A549 (cell line): ENCODE measurements around the gene ASAP2. TPM values are rescaled to one million over a fixed set of nuclear protein-coding genes. Genes with fewer than 3 reads are reported as not detected.

ENCODE experiments used
- ATAC-seq, 2 experiments: fragments of 200-7000 bp in 1 of 2; fragments of >200 bp in 1 of 2; cut with Nextera tagmentation in 1 of 2; cut with Tn5 transposase in 1 of 2; 3 replicates each; pipeline versions ENCODE4 v1.8.0 to v1.9.1; 2018 to 2020; ENCODE audit warnings: mild to moderate bottlenecking in 1 of 2, moderate library complexity in 1 of 2
- CTCF ChIA-PET: fragments of 300-600 bp; sonication (Branson Sonifier 250); formaldehyde crosslinking; extraction: SDS; loops from one replicate; lab custom pipeline; 2021; ENCODE audit warnings: antibody characterized with exemption, inconsistent platforms; lab: Yijun Ruan, JAX
- POLR2A ChIA-PET: fragments of 350-600 bp; formaldehyde crosslinking; extraction: SDS; loops from one replicate; lab custom pipeline; 2021; ENCODE audit warnings: antibody characterized with exemption, inconsistent platforms; lab: Yijun Ruan, JAX
- DNase-seq, 2 experiments: peaks; one replicate each; pipeline versions ENCODE4 v3.0.0 to v3.0.0-alpha.2; 2011 to 2016; ENCODE audit warnings: low read depth in 1 of 2, low spot score in 1 of 2
- FAIRE-seq: peaks from 2 replicates; lab custom pipeline; 2011; peaks lifted over from hg19 to GRCh38; lab: Jason Lieb, UNC
- H3K27ac ChIP-seq, 2 experiments: fragments of >200 bp; sonication (Bioruptor Twin); formaldehyde crosslinking; 3 replicates each; pipeline ENCODE4 v1.5.1; 2016 to 2017
- H3K4me1 ChIP-seq: fragments of >200 bp; sonication (Bioruptor Twin); formaldehyde crosslinking; 3 replicates; pipeline ENCODE4 v1.6.1; 2016
- H3K4me2 ChIP-seq: fragments of >200 bp; sonication (Bioruptor Twin); formaldehyde crosslinking; 3 replicates; pipeline ENCODE4 v1.6.1; 2016
- H3K4me3 ChIP-seq: fragments of >200 bp; sonication (Bioruptor Twin); formaldehyde crosslinking; 3 replicates; pipeline ENCODE4 v1.5.1; 2016
- H3K9me3 ChIP-seq: fragments of >200 bp; sonication (Bioruptor Twin); formaldehyde crosslinking; 3 replicates; pipeline ENCODE4 v1.6.1; 2016
- BCL3 ChIP-seq: fragments of >200 bp; sonication (Bioruptor Twin); formaldehyde crosslinking; IDR thresholded peaks from 3 replicates; pipeline ENCODE4 v1.6.1; 2016
- CBX2 ChIP-seq: fragments of 200-600 bp; sonication (generic); IDR thresholded peaks from 2 replicates; pipeline ENCODE4 v1.6.1; 2016; ENCODE audit warnings: low read depth, mild to moderate bottlenecking, borderline replicate concordance
- CEBPB ChIP-seq, 2 experiments: fragments of >200 bp in 1 of 2; sonication (Bioruptor Twin) in 1 of 2; formaldehyde crosslinking in 1 of 2; IDR thresholded peaks; 2 replicates each; pipeline ENCODE4 v1.6.1; 2012 to 2016
- CHD2 ChIP-seq: fragments of 150-350 bp; IDR thresholded peaks from 2 replicates; pipeline ENCODE4 v1.6.1; 2014; ENCODE audit warnings: low read length; ENCODE audit not compliant: partially characterized antibody
- E2F6 ChIP-seq: IDR thresholded peaks from 2 replicates; pipeline ENCODE4 v1.6.1; 2012; ENCODE audit warnings: low read depth, borderline replicate concordance
- ELK1 ChIP-seq: fragments of 150-350 bp; IDR thresholded peaks from 2 replicates; pipeline ENCODE4 v1.6.1; 2014; ENCODE audit warnings: low read depth, mild to moderate bottlenecking, low read length
- EP300 ChIP-seq, 2 experiments: fragments of >200 bp; sonication (Bioruptor Twin); formaldehyde crosslinking; IDR thresholded peaks; 2 replicates in 1 of 2; 3 replicates in 1 of 2; pipeline ENCODE4 v1.6.1; 2016 to 2017
- ESRRA ChIP-seq: fragments of 150-350 bp; IDR thresholded peaks from 2 replicates; pipeline ENCODE4 v1.6.1; 2014; ENCODE audit warnings: mild to moderate bottlenecking, low read length, borderline replicate concordance
- FOSL2 ChIP-seq, 2 experiments: fragments of 450-650 bp in 1 of 2; fragments of >200 bp in 1 of 2; sonication (Bioruptor Twin) in 1 of 2; formaldehyde crosslinking; IDR thresholded peaks; 2 replicates each; pipeline versions ENCODE4 v1.5.0 to v1.6.1; 2016 to 2020; ENCODE audit warnings: mild to moderate bottlenecking in 1 of 2, moderate library complexity in 1 of 2
- FOXS1 ChIP-seq: fragments of 250-450 bp; sonication (Bioruptor Pico); IDR thresholded peaks from 2 replicates; pipeline ENCODE4 v1.5.0; 2020; ENCODE audit warnings: mild to moderate bottlenecking, moderate library complexity
- HES2 ChIP-seq: fragments of >200 bp; sonication (Bioruptor Twin); formaldehyde crosslinking; IDR thresholded peaks from 2 replicates; pipeline ENCODE4 v1.6.1; 2016
- HOXB13 ChIP-seq: fragments of 250-450 bp; sonication (Bioruptor Pico); IDR thresholded peaks from 2 replicates; pipeline ENCODE4 v1.5.0; 2020; ENCODE audit warnings: low read depth, mild to moderate bottlenecking, moderate library complexity
- HOXB5 ChIP-seq: fragments of 250-450 bp; sonication (Bioruptor Pico); IDR thresholded peaks from 2 replicates; pipeline ENCODE4 v1.5.0; 2020; ENCODE audit warnings: mild to moderate bottlenecking, moderate library complexity
- JUN ChIP-seq, 2 experiments: fragments of >200 bp; sonication (Bioruptor Twin); formaldehyde crosslinking; IDR thresholded peaks; 2 replicates in 1 of 2; 3 replicates in 1 of 2; pipeline ENCODE4 v1.6.1; 2016 to 2017
- KDM1A ChIP-seq: fragments of 200-600 bp; sonication (generic); IDR thresholded peaks from 2 replicates; pipeline ENCODE4 v1.6.1; 2016; ENCODE audit warnings: low read depth, mild to moderate bottlenecking
- MAX ChIP-seq: IDR thresholded peaks from 2 replicates; pipeline ENCODE4 v1.6.1; 2012
- MAZ ChIP-seq: fragments of 150-350 bp; IDR thresholded peaks from 2 replicates; pipeline ENCODE4 v1.6.1; 2014; ENCODE audit warnings: antibody characterized with exemption, low read depth, low read length, borderline replicate concordance
- RARB ChIP-seq: fragments of 250-450 bp; sonication (Bioruptor Pico); IDR thresholded peaks from 2 replicates; pipeline ENCODE4 v1.8.0; 2021; ENCODE audit warnings: mild to moderate bottlenecking, moderate library complexity
- RNF2 ChIP-seq: fragments of 200-600 bp; sonication (generic); IDR thresholded peaks from 2 replicates; pipeline ENCODE4 v1.6.1; 2016; ENCODE audit warnings: low read depth, mild to moderate bottlenecking, antibody characterized with exemption, moderate library complexity, borderline replicate concordance
- SREBF2 ChIP-seq: fragments of 450-650 bp; IDR thresholded peaks from 2 replicates; pipeline ENCODE4 v1.6.1; 2014; ENCODE audit warnings: mild to moderate bottlenecking, moderate library complexity
- TP53 ChIP-seq: fragments of 250-450 bp; sonication (Bioruptor Pico); IDR thresholded peaks from 2 replicates; pipeline ENCODE4 v1.5.0; 2021; ENCODE audit warnings: mild to moderate bottlenecking, moderate library complexity
- ZNF302 ChIP-seq: fragments of 250-450 bp; sonication (Bioruptor Pico); IDR thresholded peaks from 2 replicates; pipeline ENCODE4 v1.9.0; 2021; ENCODE audit warnings: inconsistent platforms, mild to moderate bottlenecking, moderate library complexity
- WGBS: methylation state at CpG from one replicate; pipeline ENCODE4 v1.1.6; 2017; ENCODE audit errors: missing lambda C conversion rate; 5-methylcytosine and 5-hydroxymethylcytosine counted together
- polyA plus RNA-seq, 4 experiments: library from polyadenylated mRNA; depleted of rRNA in 3 of 4; stranded (reverse); fragments of >200 nt; fragmentation: RNase III in 1 of 4; extraction: RNeasy Plus Mini Kit Qiagen cat#74134 plus additional on column Dnase treatment in 1 of 4; gene quantifications; 2 replicates in 3 of 4; 3 replicates in 1 of 4; pipeline ENCODE4 v1.2.3, GENCODE V29; 2011 to 2017

Gene ASAP2
- polyA plus RNA-seq, 2 of the 4 experiments (the other 2 are of a cell fraction): 17.8 to 27.9 TPM

GRCh38 chr2:9220201-9220600, 13.6 kb downstream of the ASAP2 start:
- no peak overlapping the region for H3K4me2 ChIP-seq
- DNase-seq (no peak), FAIRE-seq (no peak), ATAC-seq (no peak)
- peaks cover 10% of the 10 kb centered on the region; the same call in 1 of the 3 replicates for H3K4me1 ChIP-seq
- no peak overlapping the region for H3K4me3 ChIP-seq
- H3K27ac ChIP-seq: no peak overlapping the region
- no peaks in the 10 kb centered on the region for H3K9me3 ChIP-seq
- CTCF ChIA-PET: interaction anchor here (0.6 kb wide), 1 partner anchor 31 kb away, joined by 3 read pairs; no protein-coding TSS in a partner anchor
- POLR2A ChIA-PET: no interaction called here
- no peak for TF ChIP-seq RARB (CRISPR knock-in tag)

GRCh38 chr2:9221223-9221622, 14.6 kb downstream of the ASAP2 start:
- FAIRE-seq (no peak), DNase-seq (no peak), ATAC-seq (no peak)
- no peak overlapping the region for H3K4me3 ChIP-seq
- no peak for TF ChIP-seq MAX
- no peak for TF ChIP-seq CEBPB (IDR thresholded peaks at IDR 0.05)
- no peak for TF ChIP-seq ESRRA
- no peak for TF ChIP-seq HOXB5 (CRISPR knock-in tag)
- no peak for TF ChIP-seq CHD2
- no peak for TF ChIP-seq ZNF302 (CRISPR knock-in tag)
- TF ChIP-seq SREBF2: no peak
- TF ChIP-seq FOXS1: no peak
- CTCF ChIA-PET: interaction anchor here (0.6 to 1.7 kb wide), 5 partner anchors 8 to 121 kb away, joined by 3 to 5 read pairs (median 4); no protein-coding TSS in a partner anchor
- POLR2A ChIA-PET: no interaction called here
- H3K27ac ChIP-seq: no peak overlapping the region
- WGBS: 68% methylated on average over 1 of the region's 1 CpG
- H3K4me1 ChIP-seq: peaks cover 10% of the 10 kb centered on the region; the same call in 1 of the 3 replicates
- H3K4me2 ChIP-seq: no peak overlapping the region
- no peaks in the 10 kb centered on the region for H3K9me3 ChIP-seq

GRCh38 chr2:9222239-9222892, 15.8 kb downstream of the ASAP2 start:
- ChIA-PET POLR2A (no interaction called here), CTCF (interaction anchor here (0.7 to 2.2 kb wide), 9 partner anchors 9 to 111 kb away, joined by 3 to 9 read pairs (median 5); partner anchors contain the start of gene ASAP2)
- ATAC-seq: no peak
- FAIRE-seq: no peak
- WGBS: 81% methylated on average over 9 of the region's 9 CpGs
- no peak overlapping the region for H3K4me2 ChIP-seq
- DNase-seq: no peak
- peaks cover 4% of the 10 kb centered on the region; the same call in 2 of the 3 replicates for H3K4me1 ChIP-seq
- H3K4me3 ChIP-seq: no peak overlapping the region
- TF ChIP-seq JUN (IDR thresholded peaks at IDR 0.05): no peak
- H3K9me3 ChIP-seq: no peaks in the 10 kb centered on the region
- no peak overlapping the region for H3K27ac ChIP-seq

GRCh38 chr2:9222893-9223287, 16.3 kb downstream of the ASAP2 start:
- no peak overlapping the region for H3K27ac ChIP-seq
- H3K9me3 ChIP-seq: no peaks in the 10 kb centered on the region
- ATAC-seq: no peak
- H3K4me1 ChIP-seq: peaks cover 8% of the 10 kb centered on the region
- no peak for FAIRE-seq
- H3K4me2 ChIP-seq: no peak overlapping the region
- TF ChIP-seq EP300 (IDR thresholded peaks at IDR 0.05): no peak
- TF ChIP-seq, all 56 proteins: peak for 0
- no peak overlapping the region for H3K4me3 ChIP-seq
- POLR2A ChIA-PET: no interaction called here
- no peak for DNase-seq
- WGBS: 93% methylated on average over 2 of the region's 2 CpGs
- CTCF ChIA-PET: interaction anchor here (1.0 to 2.2 kb wide), 9 partner anchors 8 to 111 kb away, joined by 3 to 9 read pairs (median 5); partner anchors contain the start of gene ASAP2

GRCh38 chr2:9225806-9226205, 19.2 kb downstream of the ASAP2 start:
- H3K4me3 ChIP-seq: no peak overlapping the region
- H3K4me2 ChIP-seq: no peak overlapping the region
- FAIRE-seq (no peak), ATAC-seq (no peak), DNase-seq (no peak)
- POLR2A ChIA-PET: interaction anchor here (0.5 kb wide), 1 partner anchor 202 kb away, joined by 5 read pairs; no protein-coding TSS in a partner anchor
- WGBS: 91% methylated on average over 10 of the region's 10 CpGs
- no peak overlapping the region for H3K27ac ChIP-seq
- no peaks in the 10 kb centered on the region for H3K9me3 ChIP-seq
- CTCF ChIA-PET: interaction anchor here (0.7 to 1.2 kb wide), 7 partner anchors 9 to 108 kb away, joined by 3 to 5 read pairs (median 4); partner anchors contain the start of gene ASAP2
- peaks cover 21% of the 10 kb centered on the region for H3K4me1 ChIP-seq
- TF ChIP-seq RNF2: no peak
- TF ChIP-seq HOXB13 (CRISPR knock-in tag): no peak
- TF ChIP-seq CBX2: no peak
- no peak for TF ChIP-seq ELK1
- TF ChIP-seq FOSL2 (IDR thresholded peaks at IDR 0.05): no peak
- no peak for TF ChIP-seq FOSL2 (CRISPR knock-in tag; IDR thresholded peaks at IDR 0.05)
- no peak for TF ChIP-seq MAZ
- no peak for TF ChIP-seq E2F6
- TF ChIP-seq TP53 (CRISPR knock-in tag): no peak
- TF ChIP-seq KDM1A: no peak
- TF ChIP-seq MAX: no peak
- no peak for TF ChIP-seq HES2
- no peak for TF ChIP-seq BCL3
- TF ChIP-seq HOXB5 (CRISPR knock-in tag): no peak
